Left lung (tissue), 10 donors: ENCODE results near the gene LRRIQ1. TPM values are rescaled to one million over a fixed set of nuclear protein-coding genes. Genes with fewer than 3 reads are reported as not detected.

Source experiments
- ATAC-seq: fragments of 200-7000 bp; cut with Tn5 transposase; one replicate; pipeline ENCODE4 v1.9.1; 2020; ENCODE audit warnings: moderate library complexity
- DNase-seq, 4 donors: peaks; one replicate each; pipeline ENCODE4 v3.0.0-alpha.2; 2013 to 2020
- H3K27ac ChIP-seq, 2 donors: fragments of 200-600 bp; sonication (generic) in 1 of 2; one replicate each; pipeline versions ENCODE4 v1.5.0 to v1.8.0; 2020 to 2021
- H3K27me3 ChIP-seq, 2 donors: fragments of 200-600 bp; sonication (generic) in 1 of 2; one replicate each; pipeline versions ENCODE4 v1.5.0 to v1.8.0; 2020 to 2021
- H3K36me3 ChIP-seq, 2 donors: fragments of 200-600 bp; sonication (generic) in 1 of 2; one replicate each; pipeline versions ENCODE4 v1.5.0 to v1.8.0; 2020 to 2021
- H3K4me1 ChIP-seq, 2 donors: fragments of 200-600 bp; one replicate each; pipeline ENCODE4 v1.8.0; 2021
- H3K4me3 ChIP-seq, 2 donors: fragments of 200-600 bp; sonication (generic) in 1 of 2; one replicate each; pipeline versions ENCODE4 v1.5.0 to v1.8.0; 2020 to 2021; ENCODE audit warnings: mild to moderate bottlenecking in 1 of 2
- H3K9me3 ChIP-seq, 2 donors: fragments of 200-600 bp; sonication (generic) in 1 of 2; one replicate each; pipeline versions ENCODE4 v1.5.0 to v1.8.0; 2020 to 2021
- CTCF ChIP-seq, 2 donors: fragments of 200-600 bp; sonication (generic) in 1 of 2; IDR thresholded peaks; one replicate each; pipeline versions ENCODE4 v1.5.0 to v1.8.0; 2021; ENCODE audit warnings: antibody characterized with exemption in 2 of 2
- intact Hi-C, 2 donors: fragments of 100-400 bp; cut with DNase I; formaldehyde crosslinking; loops; one replicate each; pipeline versions ENCODE4 v1.11.2 to v1.14.2; 2022
- polyA plus RNA-seq, 6 donors: library from polyadenylated mRNA; unstranded; fragments of 120-200 nt; gene quantifications; one replicate each; pipeline ENCODE4 v1.2.1, GENCODE V29; 2013; ENCODE audit not compliant: insufficient read length in 6 of 6
- total RNA-seq, 2 donors: library from RNA; stranded (reverse); fragmentation: NEBNext Ultra II Directional; extraction: Animal tissue kit (Norgen Biotek cat#: 25700); gene quantifications; one replicate each; pipeline ENCODE4 v1.2.1, GENCODE V29; 2021
- donor health status: DM: no; HTN: yes; CAD: no.
- donor health status: DM: no; HTN: no; CAD: no.

Gene LRRIQ1
- total and polyA plus RNA-seq, 8 donors = 1.6 to 12.1 (median 8.2) TPM

GRCh38 chr12:85065837-85066482 lies 29.8 kb downstream of the LRRIQ1 start:
- intact Hi-C loops = no loop called here
- DNase-seq (no peak), ATAC-seq (no peak)
- no peaks in the 10 kb centered on the region for H3K4me1 ChIP-seq
- H3K27me3 ChIP-seq = no peaks in the 10 kb centered on the region
- H3K4me3 ChIP-seq = no peak overlapping the region
- no peak overlapping the region for H3K27ac ChIP-seq
- TF ChIP-seq CTCF (IDR thresholded peaks at IDR 0.05) = no peak
- no peaks in the 10 kb centered on the region for H3K36me3 ChIP-seq
- no peaks in the 10 kb centered on the region for H3K9me3 ChIP-seq

- no peaks in the 10 kb centered on the region for H3K4me1 ChIP-seq
- H3K27me3 ChIP-seq = no peaks in the 10 kb centered on the region
- no peak for DNase-seq
- TF ChIP-seq CTCF (IDR thresholded peaks at IDR 0.05) = no peak
- H3K27ac ChIP-seq = no peak overlapping the region
- H3K4me3 ChIP-seq = no peak overlapping the region
- intact Hi-C loops = loop anchor here in 1 of 2 donors (10.0 kb wide), 1 partner anchor 372 kb away; no protein-coding TSS in a partner anchor
- H3K36me3 ChIP-seq = no peaks in the 10 kb centered on the region
- ATAC-seq = no peak
- H3K9me3 ChIP-seq = no peaks in the 10 kb centered on the region
These were observed 36.7 kb downstream of the LRRIQ1 start for GRCh38 chr12:85072826-85073225.

- TF ChIP-seq CTCF (IDR thresholded peaks at IDR 0.05) = peak in 1 of 2 donors; percentile 15
- no peak overlapping the region for H3K27ac ChIP-seq
These were observed 40.7 kb downstream of the LRRIQ1 start for GRCh38 chr12:85076688-85077430.

GRCh38 chr12:85085066-85085465 lies 48.9 kb downstream of the LRRIQ1 start:
- ATAC-seq = no peak
- Histone ChIP-seq H3K36me3 (no peaks in the 10 kb centered on the region), H3K4me1 (no peaks in the 10 kb centered on the region), H3K4me3 (no peak overlapping the region), H3K27ac (no peak overlapping the region), H3K27me3 (no peaks in the 10 kb centered on the region), H3K9me3 (no peaks in the 10 kb centered on the region)
- TF ChIP-seq CTCF (IDR thresholded peaks at IDR 0.05) = no peak
- peak in 2 of 4 donors; percentile 54 to 66 for DNase-seq
- intact Hi-C loops = no loop called here

More at GRCh38 chr12:85076688-85077430, 40.7 kb downstream of the LRRIQ1 start:
- intact Hi-C loops = loop anchor here in 1 of 2 donors (10.0 kb wide), 1 partner anchor 368 kb away; no protein-coding TSS in a partner anchor
- no peak overlapping the region for H3K4me3 ChIP-seq
- H3K9me3 ChIP-seq = no peaks in the 10 kb centered on the region
- no peaks in the 10 kb centered on the region for H3K36me3 ChIP-seq
- no peaks in the 10 kb centered on the region for H3K4me1 ChIP-seq
- peak in 2 of 4 donors; percentile 33 to 49 for DNase-seq
- peak; percentile 98 for ATAC-seq
- no peaks in the 10 kb centered on the region for H3K27me3 ChIP-seq

GRCh38 chr12:85089792-85090191 lies 53.6 kb downstream of the LRRIQ1 start:
- Histone ChIP-seq H3K4me1 (no peaks in the 10 kb centered on the region), H3K4me3 (no peak overlapping the region), H3K27me3 (no peaks in the 10 kb centered on the region), H3K36me3 (no peaks in the 10 kb centered on the region), H3K27ac (no peak overlapping the region), H3K9me3 (no peaks in the 10 kb centered on the region)
- ATAC-seq (no peak), DNase-seq (no peak)
- TF ChIP-seq CTCF (IDR thresholded peaks at IDR 0.05) = no peak
- intact Hi-C loops = no loop called here
